Measurements from ENCODE around the gene TIPIN. TPM values are rescaled to one million over a fixed set of nuclear protein-coding genes. Genes with fewer than 3 reads are reported as not detected.

Gene TIPIN
- total RNA-seq, 1 donor = 21.5 TPM

DNA sequence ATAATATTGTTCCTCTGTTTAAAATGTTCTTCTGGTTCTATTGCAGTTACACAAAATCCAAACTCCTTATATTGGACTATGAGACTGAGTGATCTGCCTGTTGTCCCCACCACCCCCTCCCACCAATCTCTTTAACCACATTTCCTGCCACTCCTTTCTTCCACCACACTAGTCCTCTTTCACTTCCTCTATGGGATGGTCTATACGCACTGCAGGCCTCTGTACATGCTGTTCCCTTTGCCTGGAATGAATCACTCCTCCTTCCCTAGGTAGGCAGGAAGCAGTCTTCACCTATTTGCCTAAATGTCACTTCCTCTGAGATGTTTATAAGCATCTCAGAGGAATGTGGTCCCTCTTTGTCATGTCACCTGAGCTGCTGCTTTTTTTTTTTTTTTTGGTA is 34.2 kb upstream of the TIPIN start:
- TF ChIP-seq, protein P1, sequence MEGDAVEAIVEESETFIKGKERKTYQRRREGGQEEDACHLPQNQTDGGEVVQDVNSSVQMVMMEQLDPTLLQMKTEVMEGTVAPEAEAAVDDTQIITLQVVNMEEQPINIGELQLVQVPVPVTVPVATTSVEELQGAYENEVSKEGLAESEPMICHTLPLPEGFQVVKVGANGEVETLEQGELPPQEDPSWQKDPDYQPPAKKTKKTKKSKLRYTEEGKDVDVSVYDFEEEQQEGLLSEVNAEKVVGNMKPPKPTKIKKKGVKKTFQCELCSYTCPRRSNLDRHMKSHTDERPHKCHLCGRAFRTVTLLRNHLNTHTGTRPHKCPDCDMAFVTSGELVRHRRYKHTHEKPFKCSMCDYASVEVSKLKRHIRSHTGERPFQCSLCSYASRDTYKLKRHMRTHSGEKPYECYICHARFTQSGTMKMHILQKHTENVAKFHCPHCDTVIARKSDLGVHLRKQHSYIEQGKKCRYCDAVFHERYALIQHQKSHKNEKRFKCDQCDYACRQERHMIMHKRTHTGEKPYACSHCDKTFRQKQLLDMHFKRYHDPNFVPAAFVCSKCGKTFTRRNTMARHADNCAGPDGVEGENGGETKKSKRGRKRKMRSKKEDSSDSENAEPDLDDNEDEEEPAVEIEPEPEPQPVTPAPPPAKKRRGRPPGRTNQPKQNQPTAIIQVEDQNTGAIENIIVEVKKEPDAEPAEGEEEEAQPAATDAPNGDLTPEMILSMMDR (IDR thresholded peaks at IDR 0.05; ENCODE audit: insufficient read depth, low read length) = no peak
- DNase-seq (ENCODE audit: low read depth) = no peak
- H3K4me3 ChIP-seq (ENCODE audit: low read depth, low read length) = no peak overlapping the region

DNA sequence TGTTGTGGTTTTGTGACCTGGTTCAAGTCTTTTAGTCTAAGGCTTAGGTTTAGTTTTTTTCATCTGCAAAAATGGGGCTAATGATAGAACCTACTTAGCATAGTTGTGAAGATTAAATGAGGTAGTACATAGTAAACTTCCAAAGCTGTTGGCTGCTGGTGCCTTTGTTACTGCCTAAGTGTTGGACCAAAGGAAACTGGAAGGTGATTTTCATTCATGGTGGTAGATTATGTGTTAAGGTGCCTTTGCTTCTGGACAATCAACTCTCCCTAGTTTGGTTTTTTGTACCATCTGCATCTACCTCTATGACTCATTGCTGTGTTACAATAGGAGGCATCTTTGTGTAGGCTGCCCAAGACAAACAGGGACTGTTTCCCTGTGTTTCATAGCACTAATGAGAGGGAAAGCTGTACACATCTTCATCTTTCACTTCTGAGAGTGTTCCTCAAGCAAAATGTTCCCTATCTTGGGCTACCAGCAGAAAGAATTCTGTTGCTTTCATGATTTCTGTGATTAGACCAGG is 33.4 kb upstream of the TIPIN start:
- TF ChIP-seq, protein P1 (IDR thresholded peaks at IDR 0.05; ENCODE audit: insufficient read depth, low read length) = no peak
- DNase-seq (ENCODE audit: low read depth) = peak; percentile 14
- no peak overlapping the region for H3K4me3 ChIP-seq (ENCODE audit: low read depth, low read length)

DNA sequence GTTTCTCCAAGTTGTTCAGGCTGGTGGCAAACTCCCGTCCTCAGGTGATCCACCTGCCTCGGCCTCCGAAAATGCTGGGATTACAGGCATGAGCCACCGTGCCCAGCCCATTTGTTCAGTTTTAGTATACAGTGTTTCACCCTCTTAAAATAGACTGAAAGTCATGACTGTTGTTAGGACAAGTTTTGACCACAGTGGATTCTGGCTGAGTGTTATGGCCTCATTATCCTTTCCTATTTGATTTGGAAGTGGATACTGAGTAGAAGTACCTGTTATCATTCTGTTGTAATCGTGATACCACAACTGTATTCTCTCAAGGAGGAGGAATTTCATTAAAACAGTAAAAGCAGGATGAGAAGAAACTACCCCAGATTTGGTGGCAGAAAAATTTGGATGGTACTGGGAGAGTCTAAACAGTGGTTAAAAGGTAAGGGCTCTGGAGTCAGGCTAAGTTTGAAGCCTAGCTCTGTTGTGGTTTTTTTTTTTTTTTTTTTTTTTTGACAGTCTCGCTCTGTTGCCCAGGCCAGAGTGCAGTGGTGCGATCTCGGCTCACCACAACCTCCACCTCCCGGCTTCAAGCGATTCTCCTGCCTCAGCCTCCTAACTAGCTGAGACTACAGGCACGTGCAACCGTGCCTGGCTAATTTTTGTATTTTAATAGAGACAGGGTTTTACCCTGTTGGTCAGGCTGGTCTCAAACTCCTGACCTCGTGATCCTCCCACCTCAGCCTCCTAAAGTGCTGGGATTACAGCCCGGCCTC is 32.8 kb upstream of the TIPIN start:
- no peak overlapping the region for H3K4me3 ChIP-seq (ENCODE audit: low read depth, low read length)
- DNase-seq (ENCODE audit: low read depth) = no peak
- TF ChIP-seq, protein P1 (IDR thresholded peaks at IDR 0.05; ENCODE audit: insufficient read depth, low read length) = no peak

DNA sequence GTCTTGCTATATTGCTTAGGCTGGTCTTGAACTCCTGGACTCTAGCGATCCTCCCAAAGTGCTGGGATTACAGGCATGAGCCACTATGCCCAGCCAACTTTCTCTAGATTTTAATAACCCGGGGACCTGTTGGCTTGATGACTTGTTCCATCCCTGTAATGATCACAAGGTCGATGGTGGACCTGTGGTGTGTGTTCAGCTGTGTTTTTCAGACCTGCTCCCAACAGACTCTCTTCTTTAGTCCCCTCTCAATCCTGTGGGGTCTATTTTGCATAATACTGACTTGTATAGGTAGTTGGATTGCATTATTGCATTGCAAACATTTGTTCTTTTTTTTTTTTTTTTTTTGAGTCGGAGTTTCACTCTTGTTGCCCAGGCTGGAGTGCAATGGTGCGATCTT is 32.1 kb upstream of the TIPIN start:
- TF ChIP-seq, protein P1 (IDR thresholded peaks at IDR 0.05; ENCODE audit: insufficient read depth, low read length) = no peak
- DNase-seq (ENCODE audit: low read depth) = no peak
- peak overlapping the region; percentile 0 for H3K4me3 ChIP-seq (ENCODE audit: low read depth, low read length)

DNA sequence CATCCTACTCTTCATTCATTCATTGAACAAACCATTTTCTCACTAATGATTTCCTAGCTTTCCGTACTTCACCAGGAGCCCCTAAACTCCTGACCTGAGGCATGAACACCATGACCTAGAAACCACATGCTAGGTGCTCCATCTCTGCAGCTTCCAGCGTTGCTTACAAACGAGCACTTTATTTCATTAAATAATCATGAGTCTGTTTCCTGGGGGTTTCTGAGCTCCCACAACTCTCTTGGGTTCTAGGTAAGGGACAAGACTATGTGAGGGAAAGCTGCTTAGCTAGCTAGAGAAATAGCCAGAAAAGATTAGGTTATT is 31.5 kb upstream of the TIPIN start:
- TF ChIP-seq, protein P1 (IDR thresholded peaks at IDR 0.05; ENCODE audit: insufficient read depth, low read length) = no peak
- DNase-seq (ENCODE audit: low read depth) = no peak
- peak overlapping the region; percentile 77 for H3K4me3 ChIP-seq (ENCODE audit: low read depth, low read length)

DNA sequence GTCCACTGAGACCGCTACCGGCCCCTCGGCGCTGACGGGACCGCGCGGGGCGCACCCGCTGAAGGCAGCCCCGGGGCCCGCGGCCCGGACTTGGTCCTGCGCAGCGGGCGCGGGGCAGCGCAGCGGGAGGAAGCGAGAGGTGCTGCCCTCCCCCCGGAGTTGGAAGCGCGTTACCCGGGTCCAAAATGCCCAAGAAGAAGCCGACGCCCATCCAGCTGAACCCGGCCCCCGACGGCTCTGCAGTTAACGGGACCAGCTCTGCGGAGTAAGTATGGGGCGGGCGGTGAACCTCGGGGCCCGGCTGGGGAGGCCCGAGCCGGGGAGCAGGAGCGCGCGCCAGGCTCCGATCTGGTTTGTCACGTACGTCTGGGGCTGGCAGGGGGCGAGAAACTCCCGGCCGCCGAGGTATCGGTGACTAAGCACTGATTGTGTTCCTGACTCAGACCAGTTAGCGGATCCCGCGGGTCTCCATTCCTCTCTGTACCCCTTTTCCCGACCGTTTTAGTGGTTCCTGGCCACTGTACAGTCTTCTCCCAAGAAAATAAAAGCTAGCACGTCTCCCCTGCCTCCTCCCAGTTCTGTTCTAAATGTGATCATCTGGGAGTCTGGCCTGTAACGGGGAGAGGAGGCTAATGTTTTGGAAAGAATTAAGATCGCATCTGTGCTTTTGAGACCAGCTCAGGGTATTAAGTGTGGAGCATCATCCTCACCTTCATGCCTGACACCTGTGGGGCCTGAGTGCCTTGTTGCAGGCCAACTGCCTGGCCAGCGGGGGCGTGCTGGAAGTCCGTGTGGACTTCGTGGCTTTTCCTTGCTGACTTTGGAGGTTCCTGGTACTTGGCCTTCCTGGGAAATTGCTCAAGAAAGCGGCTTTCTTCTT is 30.9 kb upstream of the TIPIN start:
- peak; percentile 63 for DNase-seq (ENCODE audit: low read depth)
- H3K4me3 ChIP-seq (ENCODE audit: low read depth, low read length) = peak overlapping the region; percentile 77
- TF ChIP-seq, protein P1 (IDR thresholded peaks at IDR 0.05; ENCODE audit: insufficient read depth, low read length) = peak; percentile 55

Data from fibroblast of the aortic adventitia (primary cell).